ENCODE results near the gene AFTPH. TPM values are rescaled to one million over a fixed set of nuclear protein-coding genes. Genes with fewer than 3 reads are reported as not detected.
"Not testable (repeated sequence)": the region's sequence is repeated elsewhere in the genome, so short reads cannot be mapped to it uniquely, and the experiment has no call there.

Gene AFTPH
- total RNA-seq, 1 donor from 2014 or later = 18.1 TPM

DNA sequence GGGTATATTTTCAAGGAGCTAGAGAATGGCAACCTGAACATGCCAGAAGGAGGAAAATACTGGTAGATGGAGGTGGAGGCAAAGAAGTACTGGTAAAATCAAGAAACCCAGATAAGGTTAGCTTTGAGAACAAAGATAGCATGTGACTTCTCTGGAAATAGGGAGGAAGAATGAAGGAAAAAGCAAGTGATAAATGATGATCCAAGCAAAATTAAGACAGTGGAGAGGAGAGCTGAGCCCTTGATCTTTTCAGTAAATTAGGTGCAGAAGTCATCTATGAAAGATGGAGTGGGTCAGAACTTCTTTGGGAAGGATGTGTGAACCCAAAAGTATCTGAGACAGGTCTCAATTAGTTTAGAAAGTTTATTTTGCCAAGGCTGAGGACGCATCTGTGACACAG, 25.7 kb upstream of the AFTPH start:
- no peak for DNase-seq (ENCODE audit: extremely low read depth, low read depth, low spot score)

DNA sequence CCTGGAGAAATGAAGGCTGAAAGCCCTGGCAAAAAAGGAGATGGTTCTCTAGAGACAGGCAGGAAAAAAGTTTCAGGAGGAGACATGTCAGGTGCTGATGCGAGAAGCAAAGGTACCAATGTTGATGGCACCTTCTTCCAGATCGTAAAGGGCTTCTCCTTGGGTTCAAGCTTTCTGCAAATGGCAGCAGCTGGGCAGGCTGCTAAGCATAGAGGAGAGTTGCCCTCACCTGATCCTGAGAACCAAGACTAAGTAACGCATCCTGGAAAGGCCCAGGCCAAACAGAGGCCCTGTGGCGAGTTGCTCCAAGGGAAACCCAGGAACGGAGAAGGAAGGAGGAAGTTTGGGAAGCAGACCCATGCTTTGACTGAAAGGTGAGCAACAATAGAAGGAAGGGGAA, 23.6 kb upstream of the AFTPH start:
- no peak for DNase-seq (ENCODE audit: extremely low read depth, low read depth, low spot score)

DNA sequence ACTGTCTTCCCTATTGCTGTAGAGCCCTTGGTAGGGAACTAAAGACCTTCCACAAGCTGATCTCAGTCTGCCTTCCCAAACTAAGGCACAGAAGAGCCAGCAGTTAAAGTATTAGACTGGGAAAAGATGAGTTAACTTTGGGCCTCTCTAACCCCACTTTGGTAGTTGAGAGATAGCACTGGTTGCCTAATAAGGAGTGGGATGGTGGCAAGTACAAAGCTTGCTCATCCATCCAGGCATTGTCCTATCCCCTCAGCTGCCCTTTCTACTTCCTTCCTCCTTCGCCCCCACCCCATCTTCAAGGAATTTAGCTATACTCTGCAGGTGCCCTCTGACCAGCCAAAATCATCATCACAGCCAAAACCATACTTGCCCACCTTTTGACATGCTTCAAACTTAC, 22.2 kb upstream of the AFTPH start:
- DNase-seq (ENCODE audit: extremely low read depth, low read depth, low spot score) = no peak

DNA sequence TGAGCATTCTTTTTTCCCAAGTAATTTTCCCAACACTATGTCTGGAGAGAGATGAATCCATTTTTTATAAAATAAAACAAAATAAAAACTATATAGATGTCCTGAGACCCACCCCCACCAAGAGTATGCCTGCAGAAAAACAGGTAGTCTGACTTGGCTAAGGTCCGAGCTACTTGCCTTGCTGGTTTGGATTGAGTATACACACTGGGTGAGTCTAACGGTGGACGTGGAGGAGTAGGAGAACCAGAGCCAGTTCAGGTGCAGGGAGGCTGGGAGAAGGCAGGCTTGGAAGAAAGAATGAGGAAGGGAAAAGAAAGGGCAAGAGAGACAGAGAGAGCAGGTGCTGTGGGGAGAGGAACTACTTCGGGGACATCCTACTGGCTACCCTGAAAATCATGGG, 21.3 kb upstream of the AFTPH start:
- DNase-seq (ENCODE audit: extremely low read depth, low read depth, low spot score) = no peak

GRCh38 chr2:64504774-64505720, 19.1 kb upstream of the AFTPH start:
- DNase-seq (ENCODE audit: extremely low read depth, low read depth, low spot score) = no peak

DNA sequence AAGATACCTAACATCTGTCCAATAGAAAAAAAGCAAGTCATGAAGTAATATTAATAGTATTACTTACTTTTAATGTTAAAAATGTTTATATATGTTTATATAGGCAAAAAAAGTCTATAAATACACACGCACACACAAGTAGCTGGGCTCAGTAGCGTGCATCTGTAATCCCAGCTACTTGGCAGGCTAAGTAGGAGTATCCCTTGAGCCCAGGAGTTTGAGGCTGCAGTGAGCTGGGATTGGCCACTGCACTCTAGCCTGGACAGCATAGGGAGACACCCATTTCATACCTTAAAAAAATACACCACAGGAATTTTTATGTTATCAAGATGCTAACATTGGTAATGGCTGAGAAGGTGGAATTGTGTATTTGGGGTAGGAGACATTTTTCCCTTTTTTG, 17.4 kb upstream of the AFTPH start:
- DNase-seq (ENCODE audit: extremely low read depth, low read depth, low spot score) = no peak

GRCh38 chr2:64514008-64514407, 10.1 kb upstream of the AFTPH start:
- no peak for DNase-seq (ENCODE audit: extremely low read depth, low read depth, low spot score)

DNA sequence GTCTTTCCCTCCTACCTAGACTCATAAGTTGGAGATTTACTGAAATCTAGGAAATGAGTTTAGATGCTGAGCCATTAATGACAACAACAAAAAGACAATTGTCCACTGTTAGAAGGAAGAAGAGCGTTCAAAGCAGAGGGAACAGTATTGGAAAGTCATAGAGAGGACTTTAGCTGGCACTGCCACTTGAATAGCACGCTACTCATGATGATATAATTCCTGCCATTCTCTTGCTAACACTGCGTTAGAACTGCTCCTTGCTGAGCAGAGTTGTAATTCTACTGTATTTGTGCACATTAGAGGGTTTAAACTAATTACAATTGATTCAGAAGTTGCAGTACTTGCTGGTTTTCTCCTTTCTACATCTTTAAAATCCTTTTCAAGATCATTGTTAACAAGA, 9.0 kb upstream of the AFTPH start:
- DNase-seq (ENCODE audit: extremely low read depth, low read depth, low spot score) = no peak

GRCh38 chr2:64516651-64517510, 7.2 kb upstream of the AFTPH start:
- DNase-seq (ENCODE audit: extremely low read depth, low read depth, low spot score) = no peak

GRCh38 chr2:64517511-64517884, 6.6 kb upstream of the AFTPH start:
- no peak for DNase-seq (ENCODE audit: extremely low read depth, low read depth, low spot score)

DNA sequence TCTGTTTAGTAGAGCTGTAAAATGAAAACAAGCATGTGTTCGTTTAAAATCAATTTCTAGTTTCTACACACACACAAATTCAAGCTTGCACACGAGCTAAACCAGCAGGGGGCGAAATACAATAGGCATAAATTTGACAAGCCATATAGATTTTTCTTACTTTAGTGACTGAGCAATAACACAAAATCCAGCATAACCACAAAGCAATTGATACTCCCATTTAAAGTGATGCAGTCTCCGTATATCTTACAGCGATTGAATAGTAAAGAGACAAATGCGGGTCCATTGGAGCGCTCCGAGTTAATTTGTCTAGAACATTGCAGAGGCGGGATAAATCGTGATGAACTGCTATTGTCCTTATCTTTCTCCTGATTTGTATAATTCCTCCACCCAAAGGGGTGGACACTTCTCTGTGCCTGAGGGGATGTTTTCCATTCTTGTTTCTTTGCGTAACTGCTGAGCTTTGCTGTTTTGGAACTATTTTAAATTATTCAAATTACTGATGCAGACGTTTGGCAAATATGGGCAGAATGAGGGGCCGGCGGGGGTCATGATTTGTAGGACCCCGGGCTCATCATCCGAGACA, 1.2 kb upstream of the AFTPH start:
- DNase-seq (ENCODE audit: extremely low read depth, low read depth, low spot score) = peak; percentile 75

- DNase-seq (ENCODE audit: extremely low read depth, low read depth, low spot score) = no peak
Observed at GRCh38 chr2:64524604-64525316, 632 bp downstream of the AFTPH start.

DNA sequence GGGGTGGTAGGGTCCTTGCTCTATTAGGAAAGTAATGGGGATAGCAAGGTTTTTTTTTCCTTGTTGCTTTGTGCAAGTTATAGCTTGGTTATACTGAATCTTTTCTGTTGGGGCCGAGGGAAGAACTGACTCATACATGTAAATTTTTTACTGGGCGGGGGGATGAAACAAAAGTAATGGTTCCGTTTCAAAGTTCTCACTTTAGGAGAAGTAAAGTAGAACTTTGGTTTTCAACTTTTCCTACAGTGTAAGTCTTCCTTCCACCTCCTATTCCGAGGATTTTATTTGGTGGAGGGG, 1.1 kb downstream of the AFTPH start:
- no peak for DNase-seq (ENCODE audit: extremely low read depth, low read depth, low spot score)

DNA sequence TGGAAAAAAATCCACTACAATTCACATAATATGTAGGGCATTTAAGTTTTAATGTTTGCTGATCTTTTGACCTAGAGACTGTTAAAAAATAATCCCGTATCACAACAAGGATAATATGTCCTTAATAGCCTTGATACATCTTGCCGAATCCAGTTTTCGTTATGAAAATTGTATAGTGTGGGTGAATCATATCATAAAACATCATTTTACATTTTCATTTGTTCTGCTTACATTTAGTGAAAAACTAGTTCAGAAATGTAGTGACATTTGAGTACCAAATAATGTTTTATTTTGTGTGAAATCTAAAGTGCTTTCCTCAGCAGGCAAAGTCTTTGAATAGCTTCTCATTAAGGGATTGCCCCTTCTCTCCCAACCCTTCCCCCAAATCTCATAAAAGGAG, 1.9 kb downstream of the AFTPH start:
- no peak for DNase-seq (ENCODE audit: extremely low read depth, low read depth, low spot score)

DNA sequence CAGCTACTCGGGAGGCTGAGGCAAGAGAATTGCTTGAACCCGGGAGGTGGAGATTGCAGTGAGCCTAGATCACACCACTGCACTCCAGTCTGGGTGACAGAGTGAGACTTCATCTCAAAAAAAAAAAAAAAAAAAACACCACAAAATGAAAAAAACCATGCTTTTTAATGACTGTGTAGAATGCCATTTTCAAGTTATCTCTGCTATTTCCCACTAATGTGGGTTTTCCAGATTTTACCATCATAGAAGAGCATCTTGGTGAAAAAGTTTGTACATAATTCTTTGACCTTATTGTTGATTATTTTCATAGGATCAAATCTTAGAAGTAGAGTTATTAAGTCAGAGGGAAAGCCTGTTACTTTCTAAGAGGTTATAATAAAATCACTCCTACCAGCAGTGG, 6.8 kb downstream of the AFTPH start:
- DNase-seq (ENCODE audit: extremely low read depth, low read depth, low spot score) = not testable (repeated sequence)

GRCh38 chr2:64532030-64532429, 7.9 kb downstream of the AFTPH start:
- no peak for DNase-seq (ENCODE audit: extremely low read depth, low read depth, low spot score)

DNA sequence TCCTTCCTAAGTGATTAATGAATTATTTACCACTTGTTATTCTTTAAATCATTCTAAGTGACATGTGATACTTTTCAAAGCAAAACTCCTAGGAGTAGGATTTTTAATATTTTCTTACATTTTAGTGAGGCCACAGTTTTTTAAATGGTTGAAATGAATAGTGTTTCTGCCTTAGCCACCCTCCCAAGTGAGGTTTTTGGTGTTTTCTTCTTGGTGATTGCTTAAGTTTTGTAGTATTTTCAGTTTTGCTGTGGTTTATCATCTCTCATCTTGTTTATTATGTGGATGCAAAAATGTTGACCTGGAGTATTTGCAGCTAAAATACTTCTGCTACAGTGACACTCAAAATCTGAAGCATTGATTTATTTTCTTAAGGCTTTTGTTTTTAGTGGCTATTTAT, 9.8 kb downstream of the AFTPH start:
- DNase-seq (ENCODE audit: extremely low read depth, low read depth, low spot score) = no peak

DNA sequence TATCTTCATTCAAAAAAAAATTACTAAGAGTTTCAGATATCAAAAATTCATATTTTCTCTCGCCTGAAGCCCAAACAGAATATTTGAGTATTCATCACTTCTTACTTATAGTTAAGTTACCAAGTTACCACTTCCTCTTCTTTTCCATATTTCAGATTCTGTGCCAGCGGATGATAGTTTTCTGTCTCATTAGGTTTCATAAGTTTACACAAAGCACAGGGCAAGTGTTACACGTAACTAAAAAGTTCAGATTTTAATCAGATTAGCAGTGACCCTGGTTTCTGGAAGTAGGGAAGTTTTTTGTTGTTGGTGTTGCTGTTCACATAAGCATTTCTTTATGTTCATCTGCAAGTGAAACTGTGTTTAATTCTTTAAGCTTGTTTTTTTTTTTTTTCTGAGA, 10.2 kb downstream of the AFTPH start:
- DNase-seq (ENCODE audit: extremely low read depth, low read depth, low spot score) = no peak

- no peak for DNase-seq (ENCODE audit: extremely low read depth, low read depth, low spot score)
Observed at GRCh38 chr2:64535024-64535423, 10.9 kb downstream of the AFTPH start.

DNA sequence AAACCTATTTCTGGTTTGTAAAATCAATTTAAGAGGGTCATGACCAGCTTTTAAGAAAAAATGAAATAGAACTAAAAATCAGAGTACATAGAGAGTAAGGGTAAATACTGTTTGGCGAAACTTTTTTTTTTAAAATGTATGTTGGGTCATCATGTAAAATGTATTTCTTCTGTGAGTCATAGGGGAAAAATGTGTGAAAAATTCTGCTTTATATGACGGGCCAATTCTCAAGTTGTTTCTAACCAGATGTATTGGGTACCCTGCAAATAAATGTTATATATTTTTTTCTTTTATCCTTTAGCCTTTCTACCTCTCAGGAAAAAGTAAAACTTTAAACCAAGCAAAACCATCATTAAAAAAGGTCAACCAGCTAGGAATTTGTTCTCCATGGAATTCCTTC, 13.9 kb downstream of the AFTPH start:
- no peak for DNase-seq (ENCODE audit: extremely low read depth, low read depth, low spot score)

Measured in glomerular endothelial cell (primary cell).